Fibroblast of lung (primary cell): ENCODE data around the gene MYH13. TPM values are rescaled to one million over a fixed set of nuclear protein-coding genes. Genes with fewer than 3 reads are reported as not detected.

Experiments used
- DNase-seq, 2 donors: peaks; one replicate each; pipeline versions ENCODE4 v3.0.0 to v3.0.0-alpha.2; 2010; ENCODE audit warnings: low read depth in 2 of 2
- H2AFZ ChIP-seq: 2 replicates; pipeline ENCODE4 v1.5.1; 2012; ENCODE audit warnings: low read length, control low read depth, inconsistent platforms
- H3K27ac ChIP-seq: 2 replicates; pipeline ENCODE4 v1.5.1; 2011; ENCODE audit warnings: low read length, control low read depth; ENCODE audit not compliant: insufficient read depth
- H3K27me3 ChIP-seq: 2 replicates; pipeline ENCODE4 v1.5.1; 2011; ENCODE audit warnings: mild to moderate bottlenecking, low read length; ENCODE audit not compliant: control insufficient read depth, insufficient read depth
- H3K36me3 ChIP-seq: 2 replicates; pipeline ENCODE4 v1.5.1; 2011; ENCODE audit warnings: low read length; ENCODE audit not compliant: control insufficient read depth, insufficient read depth
- H3K4me1 ChIP-seq: 2 replicates; pipeline ENCODE4 v1.5.1; 2011; ENCODE audit warnings: low read length; ENCODE audit not compliant: control insufficient read depth, insufficient read depth; ENCODE audit errors: extremely low read depth
- H3K4me2 ChIP-seq: 2 replicates; pipeline ENCODE4 v1.5.1; 2011; ENCODE audit warnings: low read length, control low read depth; ENCODE audit not compliant: insufficient read depth; ENCODE audit errors: extremely low read depth
- H3K4me3 ChIP-seq, 4 experiments: fragments of 200-600 bp in 1 of 4; sonication (generic) in 1 of 4; replicated peaks in 1 of 4; 2 replicates each; pipeline ENCODE4 v1.5.1; 2011 to 2016; ENCODE audit warnings: low read length in 4 of 4, low read depth in 3 of 4, mild to moderate bottlenecking in 3 of 4, control low read depth in 2 of 4, inconsistent platforms in 1 of 4, mixed read lengths in 1 of 4; ENCODE audit not compliant: insufficient read depth in 1 of 4; ENCODE audit errors: control extremely low read depth in 1 of 4
- H3K79me2 ChIP-seq: 2 replicates; pipeline ENCODE4 v1.5.1; 2012; ENCODE audit warnings: mild to moderate bottlenecking, low read length, inconsistent platforms; ENCODE audit not compliant: control insufficient read depth, insufficient read depth
- H3K9ac ChIP-seq: 2 replicates; pipeline ENCODE4 v1.5.1; 2011; ENCODE audit warnings: mild to moderate bottlenecking, low read length, control low read depth; ENCODE audit not compliant: insufficient read depth
- H3K9me3 ChIP-seq: 2 replicates; pipeline ENCODE4 v1.5.1; 2012; ENCODE audit warnings: low read depth, low read length; ENCODE audit not compliant: control insufficient read depth, insufficient read depth
- H4K20me1 ChIP-seq: 2 replicates; pipeline ENCODE4 v1.5.1; 2011; ENCODE audit warnings: low read length; ENCODE audit not compliant: control insufficient read depth, insufficient read depth; ENCODE audit errors: extremely low read depth
- CTCF ChIP-seq, 2 donors: IDR thresholded peaks in 1 of 2; conservative IDR thresholded peaks in 1 of 2; 1 replicate in 1 of 2; 2 replicates in 1 of 2; pipeline ENCODE4 v1.5.1; 2011 to 2012; ENCODE audit warnings: low read length in 2 of 2, control low read depth in 1 of 2, inconsistent platforms in 1 of 2, low read depth in 1 of 2, mild to moderate bottlenecking in 1 of 2
- EZH2 ChIP-seq: IDR thresholded peaks from 2 replicates; pipeline ENCODE4 v1.5.1; 2012; ENCODE audit warnings: low read length, control low read depth, mild to moderate bottlenecking; ENCODE audit errors: missing control alignments
- polyA plus RNA-seq, 2 donors: library from polyadenylated mRNA; depleted of rRNA in 1 of 2; stranded (reverse) in 1 of 2; unstranded in 1 of 2; fragments of >200 nt; gene quantifications; 2 replicates each; pipeline ENCODE4 v1.2.1, GENCODE V29; 2011 to 2012; ENCODE audit warnings: missing spikeins in 1 of 2
- total RNA-seq: library from RNA; depleted of rRNA; stranded (reverse); fragments of >200 nt; gene quantifications from 2 replicates; pipeline ENCODE4 v1.2.1, GENCODE V29; 2014

MYH13 gene
- total and polyA plus RNA-seq, 2 donors (not counting 1 experiment from before 2014, with no cell fraction given) = not detected

GRCh38 chr17:10278218-10278617 lies 94.6 kb downstream of the MYH13 start:
- Histone ChIP-seq H3K79me2 (no peaks in the 10 kb centered on the region), H3K27me3 (no peaks in the 10 kb centered on the region), H3K4me2 (peak overlapping the region; percentile 58), H3K9ac (no peak overlapping the region), H3K9me3 (no peaks in the 10 kb centered on the region), H3K36me3 (no peaks in the 10 kb centered on the region), H3K4me1 (no peaks in the 10 kb centered on the region), H4K20me1 (no peaks in the 10 kb centered on the region), H2AFZ (no peak overlapping the region), H3K27ac (no peak overlapping the region), H3K4me3 (peak overlapping the region in 2 of 4 experiments; percentile 11 to 51)
- no peak for DNase-seq
- TF ChIP-seq EZH2 (no peak), CTCF (conservative IDR thresholded peaks at IDR 0.05 in 1 of 2, IDR thresholded peaks at IDR 0.05 in 1 of 2; ENCODE audit: low read depth in 1 of 2, low read length in 2 of 2) (no peak)

- Histone ChIP-seq H3K4me2 (no peak overlapping the region), H3K27me3 (no peaks in the 10 kb centered on the region), H3K79me2 (no peaks in the 10 kb centered on the region), H3K36me3 (no peaks in the 10 kb centered on the region), H3K9me3 (no peaks in the 10 kb centered on the region), H2AFZ (no peak overlapping the region), H4K20me1 (no peaks in the 10 kb centered on the region), H3K27ac (no peak overlapping the region), H3K9ac (no peak overlapping the region), H3K4me3 (no peak overlapping the region), H3K4me1 (no peaks in the 10 kb centered on the region)
- TF ChIP-seq CTCF (conservative IDR thresholded peaks at IDR 0.05 in 1 of 2, IDR thresholded peaks at IDR 0.05 in 1 of 2; ENCODE audit: low read depth in 1 of 2, low read length in 2 of 2) = no peak
- TF ChIP-seq EZH2 = no peak
- no peak for DNase-seq
These were observed 96.4 kb downstream of the MYH13 start for GRCh38 chr17:10276436-10276835.

- Histone ChIP-seq H3K79me2 (no peaks in the 10 kb centered on the region), H3K27ac (no peak overlapping the region), H3K9me3 (no peaks in the 10 kb centered on the region), H3K4me1 (no peaks in the 10 kb centered on the region), H3K4me3 (no peak overlapping the region), H4K20me1 (no peaks in the 10 kb centered on the region), H3K4me2 (no peak overlapping the region), H2AFZ (no peak overlapping the region), H3K9ac (no peak overlapping the region), H3K27me3 (no peaks in the 10 kb centered on the region), H3K36me3 (no peaks in the 10 kb centered on the region)
- TF ChIP-seq EZH2 = no peak
- TF ChIP-seq CTCF (conservative IDR thresholded peaks at IDR 0.05 in 1 of 2, IDR thresholded peaks at IDR 0.05 in 1 of 2; ENCODE audit: low read depth in 1 of 2, low read length in 2 of 2) = no peak
- no peak for DNase-seq
These were observed 97.4 kb downstream of the MYH13 start for GRCh38 chr17:10275418-10275817.
